Cardiac muscle cell (in vitro differentiated cells and primary cell): ENCODE results near the gene NCCRP1. TPM values are rescaled to one million over a fixed set of nuclear protein-coding genes. Genes with fewer than 3 reads are reported as not detected.
A peak's percentile ranks its signal among the peaks of the same experiment; 100 is the strongest.

ENCODE experiments used
- DNase-seq, 2 donors: peaks; one replicate each; pipeline versions ENCODE4 v3.0.0 to v3.0.0-alpha.2; 2010 to 2017; ENCODE audit warnings: low read depth in 1 of 2, low spot score in 1 of 2
- H3K27ac ChIP-seq: fragments of 200-600 bp; sonication (generic); 2 replicates; pipeline ENCODE4 v1.5.1; 2016
- H3K27me3 ChIP-seq: fragments of 200-600 bp; sonication (generic); 2 replicates; pipeline ENCODE4 v1.6.0; 2016; ENCODE audit warnings: control low read depth
- H3K36me3 ChIP-seq: fragments of 200-600 bp; sonication (generic); 2 replicates; pipeline ENCODE4 v1.5.1; 2016; ENCODE audit warnings: control low read depth
- H3K4me1 ChIP-seq: fragments of 200-600 bp; sonication (generic); 2 replicates; pipeline ENCODE4 v1.8.1; 2017; ENCODE audit warnings: low read depth, mild to moderate bottlenecking, mixed run types
- H3K4me3 ChIP-seq: fragments of 200-600 bp; sonication (generic); 2 replicates; pipeline ENCODE4 v1.5.1; 2016; ENCODE audit warnings: mild to moderate bottlenecking
- H3K9me3 ChIP-seq: fragments of 200-600 bp; sonication (generic); 2 replicates; pipeline ENCODE4 v1.5.1; 2017; ENCODE audit warnings: low read depth, mild to moderate bottlenecking, control low read depth
- CTCF ChIP-seq: IDR thresholded peaks from 2 replicates; pipeline ENCODE4 v1.5.1; 2012; ENCODE audit warnings: low read depth, mild to moderate bottlenecking, low read length
- polyA plus RNA-seq: library from polyadenylated mRNA; unstranded; fragments of >200 nt; fragmentation: Nextera tagmentation; extraction: Ambion mirVana; gene quantifications from 2 replicates; pipeline ENCODE4 v1.2.1, GENCODE V29; 2016
- total RNA-seq: library from RNA; depleted of rRNA; stranded (reverse); fragments of >200 nt; gene quantifications from 2 replicates; pipeline ENCODE4 v1.2.3, GENCODE V29; 2016

Gene NCCRP1
- total and polyA plus RNA-seq, 2 experiments from 2014 or later = 10.0 to 16.1 TPM

- peak in 1 of 2 donors; percentile 48 for DNase-seq
- peaks cover 3% of the 10 kb centered on the region for H3K4me1 ChIP-seq
Observed at GRCh38 chr19:39187552-39187943, 9.2 kb upstream of the NCCRP1 start.

GRCh38 chr19:39188960-39189359, 7.8 kb upstream of the NCCRP1 start:
- no peak for DNase-seq
- H3K36me3 ChIP-seq = no peaks in the 10 kb centered on the region

More at GRCh38 chr19:39187552-39187943, 9.2 kb upstream of the NCCRP1 start:
- Histone ChIP-seq H3K9me3 (no peaks in the 10 kb centered on the region), H3K27me3 (no peaks in the 10 kb centered on the region), H3K36me3 (no peaks in the 10 kb centered on the region), H3K4me3 (no peak overlapping the region), H3K27ac (peak overlapping the region; percentile 11)
- no peak for TF ChIP-seq CTCF

GRCh38 chr19:39190768-39191167, 6.0 kb upstream of the NCCRP1 start:
- TF ChIP-seq CTCF = no peak
- H3K27ac ChIP-seq = no peak overlapping the region
- H3K4me1 ChIP-seq = peaks cover 3% of the 10 kb centered on the region
- no peaks in the 10 kb centered on the region for H3K9me3 ChIP-seq
- H3K27me3 ChIP-seq = no peaks in the 10 kb centered on the region
- H3K4me3 ChIP-seq = no peak overlapping the region
- H3K36me3 ChIP-seq = no peaks in the 10 kb centered on the region
- DNase-seq = no peak

More at GRCh38 chr19:39188960-39189359, 7.8 kb upstream of the NCCRP1 start:
- Histone ChIP-seq H3K27me3 (no peaks in the 10 kb centered on the region), H3K9me3 (no peaks in the 10 kb centered on the region), H3K4me3 (no peak overlapping the region), H3K27ac (no peak overlapping the region), H3K4me1 (peaks cover 3% of the 10 kb centered on the region)
- TF ChIP-seq CTCF = no peak

- H3K27me3 ChIP-seq = peaks cover 12% of the 10 kb centered on the region
- no peak for DNase-seq
- no peaks in the 10 kb centered on the region for H3K36me3 ChIP-seq
- H3K4me3 ChIP-seq = no peak overlapping the region
- H3K27ac ChIP-seq = no peak overlapping the region
- H3K9me3 ChIP-seq = no peaks in the 10 kb centered on the region
- H3K4me1 ChIP-seq = no peaks in the 10 kb centered on the region
- TF ChIP-seq CTCF = no peak
Observed at GRCh38 chr19:39192846-39193245, 3.9 kb upstream of the NCCRP1 start.

- H3K4me3 ChIP-seq = no peak overlapping the region
- H3K36me3 ChIP-seq = no peaks in the 10 kb centered on the region
- no peaks in the 10 kb centered on the region for H3K4me1 ChIP-seq
- no peaks in the 10 kb centered on the region for H3K9me3 ChIP-seq
- H3K27ac ChIP-seq = no peak overlapping the region
- peak; percentile 12 to 48 for DNase-seq
- H3K27me3 ChIP-seq = peaks cover 16% of the 10 kb centered on the region
- no peak for TF ChIP-seq CTCF
Observed at GRCh38 chr19:39193803-39194202, 3.0 kb upstream of the NCCRP1 start.
